Left lung (tissue), 10 donors: Measurements from ENCODE around the gene COG3. TPM values are rescaled to one million over a fixed set of nuclear protein-coding genes. Genes with fewer than 3 reads are reported as not detected.

ENCODE experiments used
- ATAC-seq: fragments of 200-7000 bp; cut with Tn5 transposase; one replicate; pipeline ENCODE4 v1.9.1; 2020; ENCODE audit warnings: moderate library complexity
- DNase-seq, 4 donors: peaks; one replicate each; pipeline ENCODE4 v3.0.0-alpha.2; 2013 to 2020
- H3K27ac ChIP-seq, 2 donors: fragments of 200-600 bp; sonication (generic) in 1 of 2; one replicate each; pipeline versions ENCODE4 v1.5.0 to v1.8.0; 2020 to 2021
- H3K27me3 ChIP-seq, 2 donors: fragments of 200-600 bp; sonication (generic) in 1 of 2; one replicate each; pipeline versions ENCODE4 v1.5.0 to v1.8.0; 2020 to 2021
- H3K36me3 ChIP-seq, 2 donors: fragments of 200-600 bp; sonication (generic) in 1 of 2; one replicate each; pipeline versions ENCODE4 v1.5.0 to v1.8.0; 2020 to 2021
- H3K4me1 ChIP-seq, 2 donors: fragments of 200-600 bp; one replicate each; pipeline ENCODE4 v1.8.0; 2021
- H3K4me3 ChIP-seq, 2 donors: fragments of 200-600 bp; sonication (generic) in 1 of 2; one replicate each; pipeline versions ENCODE4 v1.5.0 to v1.8.0; 2020 to 2021; ENCODE audit warnings: mild to moderate bottlenecking in 1 of 2
- H3K9me3 ChIP-seq, 2 donors: fragments of 200-600 bp; sonication (generic) in 1 of 2; one replicate each; pipeline versions ENCODE4 v1.5.0 to v1.8.0; 2020 to 2021
- CTCF ChIP-seq, 2 donors: fragments of 200-600 bp; sonication (generic) in 1 of 2; IDR thresholded peaks; one replicate each; pipeline versions ENCODE4 v1.5.0 to v1.8.0; 2021; ENCODE audit warnings: antibody characterized with exemption in 2 of 2
- intact Hi-C, 2 donors: fragments of 100-400 bp; cut with DNase I; formaldehyde crosslinking; loops; one replicate each; pipeline versions ENCODE4 v1.11.2 to v1.14.2; 2022
- polyA plus RNA-seq, 6 donors: library from polyadenylated mRNA; unstranded; fragments of 120-200 nt; gene quantifications; one replicate each; pipeline ENCODE4 v1.2.1, GENCODE V29; 2013; ENCODE audit not compliant: insufficient read length in 6 of 6
- total RNA-seq, 2 donors: library from RNA; stranded (reverse); fragmentation: NEBNext Ultra II Directional; extraction: Animal tissue kit (Norgen Biotek cat#: 25700); gene quantifications; one replicate each; pipeline ENCODE4 v1.2.1, GENCODE V29; 2021
- donor health status: DM: no; HTN: yes; CAD: no.
- donor health status: DM: no; HTN: no; CAD: no.

COG3 gene
- total and polyA plus RNA-seq, 8 donors: 20.6 to 37.8 (median 34.9) TPM

- intact Hi-C loops: no loop called here
- DNase-seq: no peak
- Histone ChIP-seq H3K9me3 (no peaks in the 10 kb centered on the region), H3K27me3 (no peaks in the 10 kb centered on the region), H3K27ac (no peak overlapping the region), H3K4me3 (no peak overlapping the region), H3K36me3 (peaks cover 0 to 89% of the 10 kb centered on the region in 2 donors), H3K4me1 (no peaks in the 10 kb centered on the region)
- TF ChIP-seq CTCF (IDR thresholded peaks at IDR 0.05): no peak
- ATAC-seq: peak; percentile 79
These were observed 56.6 kb downstream of the COG3 start for GRCh38 chr13:45521297-45521696.

GRCh38 chr13:45522571-45522970 is 57.8 kb downstream of the COG3 start:
- ATAC-seq (no peak), DNase-seq (no peak)
- H3K27me3 ChIP-seq: no peaks in the 10 kb centered on the region
- TF ChIP-seq CTCF (IDR thresholded peaks at IDR 0.05): no peak
- H3K4me3 ChIP-seq: no peak overlapping the region
- H3K27ac ChIP-seq: no peak overlapping the region
- H3K4me1 ChIP-seq: no peaks in the 10 kb centered on the region
- intact Hi-C loops: no loop called here
- H3K36me3 ChIP-seq: peaks cover 0 to 88% of the 10 kb centered on the region in 2 donors
- H3K9me3 ChIP-seq: no peaks in the 10 kb centered on the region

- Histone ChIP-seq H3K4me1 (peaks cover 0 to 6% of the 10 kb centered on the region in 2 donors), H3K9me3 (no peaks in the 10 kb centered on the region), H3K27me3 (no peaks in the 10 kb centered on the region), H3K36me3 (peaks cover 0 to 89% of the 10 kb centered on the region in 2 donors), H3K27ac (peak overlapping the region; percentile 9 to 64), H3K4me3 (no peak overlapping the region)
- TF ChIP-seq CTCF (IDR thresholded peaks at IDR 0.05): no peak
- intact Hi-C loops: no loop called here
- ATAC-seq (peak; percentile 88), DNase-seq (no peak)
These were observed 63.1 kb downstream of the COG3 start for GRCh38 chr13:45527699-45528462.

- Histone ChIP-seq H3K4me1 (peaks cover 0 to 6% of the 10 kb centered on the region in 2 donors), H3K4me3 (no peak overlapping the region), H3K9me3 (no peaks in the 10 kb centered on the region), H3K27me3 (no peaks in the 10 kb centered on the region), H3K36me3 (peaks cover 0 to 94% of the 10 kb centered on the region in 2 donors), H3K27ac (no peak overlapping the region)
- ATAC-seq (no peak), DNase-seq (no peak)
- no peak for TF ChIP-seq CTCF (IDR thresholded peaks at IDR 0.05)
- intact Hi-C loops: no loop called here
These were observed 65.0 kb downstream of the COG3 start for GRCh38 chr13:45529758-45530157.

GRCh38 chr13:45534604-45535003 is 69.9 kb downstream of the COG3 start:
- Histone ChIP-seq H3K27ac (no peak overlapping the region), H3K4me1 (no peaks in the 10 kb centered on the region), H3K9me3 (no peaks in the 10 kb centered on the region), H3K36me3 (peaks cover 0 to 67% of the 10 kb centered on the region in 2 donors), H3K4me3 (no peak overlapping the region), H3K27me3 (no peaks in the 10 kb centered on the region)
- DNase-seq (no peak), ATAC-seq (no peak)
- intact Hi-C loops: no loop called here
- TF ChIP-seq CTCF (IDR thresholded peaks at IDR 0.05): no peak
